GM19023 (cell line): ENCODE results near the gene BAD.
"Not testable (repeated sequence)": the region's sequence is repeated elsewhere in the genome, so short reads cannot be mapped to it uniquely, and the experiment has no call there.

ENCODE experiments used
- ATAC-seq: cut with Tn5 transposase; IDR thresholded peaks from one replicate; pipeline ENCODE4 v1.9.1; 2021; ENCODE audit warnings: mild to moderate bottlenecking, moderate library complexity; ENCODE audit not compliant: unreplicated experiment

Gene BAD

DNA sequence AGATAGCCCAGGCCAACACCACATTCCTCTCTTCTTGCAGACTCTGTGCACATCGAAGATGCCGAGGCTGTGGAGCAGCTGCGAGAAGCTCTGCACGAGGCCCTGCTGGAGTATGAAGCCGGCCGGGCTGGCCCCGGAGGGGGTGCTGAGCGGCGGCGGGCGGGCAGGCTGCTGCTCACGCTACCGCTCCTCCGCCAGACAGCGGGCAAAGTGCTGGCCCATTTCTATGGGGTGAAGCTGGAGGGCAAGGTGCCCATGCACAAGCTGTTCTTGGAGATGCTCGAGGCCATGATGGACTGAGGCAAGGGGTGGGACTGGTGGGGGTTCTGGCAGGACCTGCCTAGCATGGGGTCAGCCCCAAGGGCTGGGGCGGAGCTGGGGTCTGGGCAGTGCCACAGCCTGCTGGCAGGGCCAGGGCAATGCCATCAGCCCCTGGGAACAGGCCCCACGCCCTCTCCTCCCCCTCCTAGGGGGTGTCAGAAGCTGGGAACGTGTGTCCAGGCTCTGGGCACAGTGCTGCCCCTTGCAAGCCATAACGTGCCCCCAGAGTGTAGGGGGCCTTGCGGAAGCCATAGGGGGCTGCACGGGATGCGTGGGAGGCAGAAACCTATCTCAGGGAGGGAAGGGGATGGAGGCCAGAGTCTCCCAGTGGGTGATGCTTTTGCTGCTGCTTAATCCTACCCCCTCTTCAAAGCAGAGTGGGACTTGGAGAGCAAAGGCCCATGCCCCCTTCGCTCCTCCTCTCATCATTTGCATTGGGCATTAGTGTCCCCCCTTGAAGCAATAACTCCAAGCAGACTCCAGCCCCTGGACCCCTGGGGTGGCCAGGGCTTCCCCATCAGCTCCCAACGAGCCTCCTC is 31.4 kb upstream of the BAD start:
- not testable (repeated sequence) for ATAC-seq

GRCh38 chr11:64314805-64315561 is 30.5 kb upstream of the BAD start:
- ATAC-seq = no peak

GRCh38 chr11:64314146-64314804 is 29.8 kb upstream of the BAD start:
- ATAC-seq = no peak

GRCh38 chr11:64313491-64314145 is 29.2 kb upstream of the BAD start:
- no peak for ATAC-seq

- ATAC-seq = no peak
Observed at GRCh38 chr11:64312947-64313346, 28.5 kb upstream of the BAD start.

- ATAC-seq = not testable (repeated sequence)
Observed at GRCh38 chr11:64307795-64308194, 23.3 kb upstream of the BAD start.

DNA sequence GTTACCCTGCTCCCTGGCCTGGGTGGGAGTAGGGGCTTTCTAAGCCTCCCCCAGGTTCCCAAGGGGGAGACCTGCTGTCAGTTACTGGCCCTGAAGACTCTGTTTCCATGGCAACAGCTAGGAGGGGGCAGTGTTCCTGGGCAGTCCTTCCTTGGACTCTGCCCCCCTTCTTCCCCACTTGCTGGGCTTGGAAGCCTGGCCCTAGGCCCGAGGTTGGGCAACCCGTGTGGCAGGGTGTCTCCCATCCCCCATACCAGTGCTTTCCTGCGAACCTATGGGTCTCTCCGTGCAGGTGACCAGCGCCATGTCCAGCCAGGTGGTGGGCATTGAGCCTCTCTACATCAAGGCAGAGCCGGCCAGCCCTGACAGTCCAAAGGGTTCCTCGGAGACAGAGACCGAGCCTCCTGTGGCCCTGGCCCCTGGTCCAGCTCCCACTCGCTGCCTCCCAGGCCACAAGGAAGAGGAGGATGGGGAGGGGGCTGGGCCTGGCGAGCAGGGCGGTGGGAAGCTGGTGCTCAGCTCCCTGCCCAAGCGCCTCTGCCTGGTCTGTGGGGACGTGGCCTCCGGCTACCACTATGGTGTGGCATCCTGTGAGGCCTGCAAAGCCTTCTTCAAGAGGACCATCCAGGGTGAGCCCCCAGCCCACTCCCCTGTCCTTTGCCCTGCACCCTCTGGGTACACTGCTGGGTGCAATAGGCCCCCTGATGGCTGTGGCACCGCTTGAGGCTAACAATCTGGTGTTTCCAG is 22.6 kb upstream of the BAD start:
- ATAC-seq = no peak

- ATAC-seq = no peak
Observed at GRCh38 chr11:64306563-64306875, 22.1 kb upstream of the BAD start.

DNA sequence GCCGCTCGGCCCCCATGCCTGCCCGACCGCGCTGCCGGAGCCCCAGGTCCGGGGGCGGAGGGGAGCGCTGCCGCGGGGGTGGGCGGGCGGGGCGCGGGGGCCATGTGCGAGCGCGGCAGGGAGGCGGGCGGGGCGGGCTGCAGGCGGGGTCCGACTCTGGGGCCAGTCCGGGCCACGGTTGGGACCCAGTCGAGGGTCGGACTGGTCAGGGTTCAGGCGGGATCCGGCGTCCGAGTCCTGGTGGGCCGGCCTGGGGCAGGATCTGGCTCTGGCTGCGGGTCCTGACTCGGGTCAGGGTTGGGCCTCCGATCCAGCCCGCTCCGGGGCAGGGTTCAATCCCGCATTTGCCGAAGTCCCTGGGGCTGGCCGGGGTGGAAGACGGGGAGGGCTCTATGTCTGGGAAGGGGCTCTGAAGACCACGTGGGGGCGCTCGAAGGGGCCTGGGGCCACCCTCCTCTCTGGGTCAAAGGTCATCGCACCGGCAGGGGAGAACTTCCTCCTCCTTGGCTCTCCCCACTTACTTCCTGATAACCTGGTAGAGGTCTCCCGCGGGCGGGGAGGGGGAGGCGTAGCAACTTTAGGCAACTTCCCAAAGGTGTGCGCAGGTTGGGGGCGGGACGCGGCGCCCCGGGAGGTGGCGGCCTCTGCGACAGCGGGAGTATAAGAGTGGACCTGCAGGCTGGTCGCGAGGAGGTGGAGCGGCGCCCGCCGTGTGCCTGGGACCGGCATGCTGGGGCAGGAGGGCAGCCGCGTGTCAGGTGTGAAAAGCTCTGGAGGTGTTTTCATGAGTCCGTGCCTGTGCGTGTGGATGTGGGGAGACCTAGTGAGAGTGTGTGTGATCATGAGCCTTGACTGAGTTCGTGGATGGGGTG is 21.5 kb upstream of the BAD start:
- peak; percentile 26 for ATAC-seq

- peak; percentile 66 for ATAC-seq
Observed at GRCh38 chr11:64305075-64305690, 20.7 kb upstream of the BAD start, which contains the start of gene ESRRA. Gene ESRRA (plus strand): TSS chr11:64305524. CDS start chr11:64307180, 1,656 bp downstream.

GRCh38 chr11:64304316-64305072 is 20.0 kb upstream of the BAD start:
- ATAC-seq = peak; percentile 29

DNA sequence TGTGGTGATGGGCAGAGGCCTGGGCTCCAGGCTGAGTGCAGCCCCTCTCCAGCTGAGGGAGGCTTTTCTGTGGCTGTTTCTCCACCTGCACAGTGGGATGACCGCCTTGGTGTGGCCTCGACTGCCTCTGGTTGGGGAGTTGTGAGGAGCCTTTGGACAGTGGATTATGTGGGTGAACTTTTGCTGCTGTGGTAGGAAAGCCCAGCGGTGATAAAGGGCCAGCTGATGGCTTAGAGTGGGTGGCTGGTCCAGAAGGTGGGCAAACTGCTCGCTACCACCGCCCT is 19.5 kb upstream of the BAD start:
- ATAC-seq = no peak

GRCh38 chr11:64303109-64304031 is 18.9 kb upstream of the BAD start:
- ATAC-seq = no peak

DNA sequence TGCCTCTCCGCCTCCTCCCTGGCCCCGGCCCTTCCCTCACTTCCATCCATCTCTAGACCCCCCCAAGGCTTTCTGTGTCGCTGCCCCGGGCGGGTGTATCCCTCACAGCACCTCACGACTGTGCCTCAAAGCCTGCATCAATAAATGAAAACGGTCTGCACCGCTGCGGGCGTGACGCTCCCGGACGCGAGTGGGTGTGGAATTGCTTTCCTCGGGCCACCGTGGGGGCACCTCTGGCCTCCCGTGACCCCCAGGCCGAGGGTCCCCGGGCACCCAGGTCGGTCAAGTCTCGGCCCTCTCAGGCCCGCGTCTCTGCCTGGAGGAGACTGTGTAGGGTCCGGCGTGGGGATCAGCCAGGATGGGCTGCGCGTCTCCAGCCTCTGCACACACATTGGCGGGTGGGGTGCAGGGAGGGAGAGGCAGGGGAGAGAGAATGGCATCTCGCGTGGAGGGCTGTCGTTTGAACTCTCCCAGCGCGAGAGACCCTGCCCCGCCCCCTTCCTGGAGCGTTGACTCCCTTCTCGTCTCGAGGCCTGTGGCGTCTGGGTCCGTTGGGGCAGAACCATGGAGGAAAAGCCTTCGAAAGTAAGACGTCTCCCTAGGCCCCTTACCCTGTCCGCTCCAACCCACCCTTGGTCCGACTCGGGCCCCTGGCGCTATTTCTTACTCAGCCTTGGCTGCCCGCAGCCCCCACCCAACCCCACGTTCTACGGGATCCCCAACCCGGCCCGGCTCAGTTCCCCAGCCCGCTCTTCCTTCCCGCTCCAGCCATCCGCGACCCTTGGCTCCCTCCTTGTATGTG is 15.6 kb upstream of the BAD start, which contains the start of gene CATSPERZ:
Gene CATSPERZ, plus strand, starts transcription at position 512 of the 802 bp plus-strand sequence. Its CDS starts 53 bp downstream, at position 565.
- no peak for ATAC-seq

GRCh38 chr11:64298966-64299846 is 14.7 kb upstream of the BAD start:
- ATAC-seq = no peak
